NOMO-1 (cell line): ENCODE results near the gene LSAMP.

ENCODE experiments used
- DNase-seq, 2 experiments: peaks; one replicate each; lab custom pipeline; 2025; ENCODE audit not compliant: unreplicated experiment in 2 of 2; lab: John Stamatoyannopoulos, UW

LSAMP gene

DNA sequence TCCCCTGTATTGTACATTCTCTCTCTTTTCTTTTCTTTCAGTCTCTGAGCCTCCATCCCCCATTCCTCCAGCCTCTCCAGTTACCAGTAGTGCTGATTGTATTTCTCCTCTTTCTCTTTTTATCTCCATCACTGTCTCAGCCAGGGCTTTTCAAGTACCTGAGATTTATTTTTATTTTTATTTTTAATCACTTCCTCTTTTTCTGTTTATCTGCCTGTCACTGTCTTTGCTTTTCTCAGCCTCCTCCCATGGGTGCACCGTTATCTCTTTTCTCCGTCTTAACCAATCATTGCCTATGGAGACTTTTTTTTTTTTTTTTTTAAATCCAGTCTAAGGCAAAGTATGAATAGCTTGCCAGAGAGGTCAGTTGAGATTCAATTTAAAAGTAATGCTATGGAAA lies 462.7 kb downstream of the LSAMP start:
- no peak for DNase-seq

DNA sequence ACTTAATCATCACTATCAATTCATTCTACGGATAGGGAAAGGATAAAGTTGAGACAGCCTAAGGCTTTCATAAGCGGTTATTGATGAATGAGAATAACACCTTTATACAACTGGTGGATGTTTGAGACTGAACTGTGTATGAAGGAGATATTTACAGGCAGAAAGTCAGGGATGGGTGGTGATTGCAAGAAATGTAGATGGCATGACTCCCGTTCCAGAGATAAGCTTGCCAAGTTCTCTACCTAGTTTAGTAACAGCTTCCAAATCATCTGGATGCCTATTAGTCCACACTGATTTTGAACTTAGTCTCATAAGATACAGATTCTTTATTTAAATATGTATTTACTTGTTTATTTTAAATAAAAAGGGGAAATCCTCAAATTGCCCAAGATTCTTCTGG lies 463.2 kb downstream of the LSAMP start:
- DNase-seq = no peak

DNA sequence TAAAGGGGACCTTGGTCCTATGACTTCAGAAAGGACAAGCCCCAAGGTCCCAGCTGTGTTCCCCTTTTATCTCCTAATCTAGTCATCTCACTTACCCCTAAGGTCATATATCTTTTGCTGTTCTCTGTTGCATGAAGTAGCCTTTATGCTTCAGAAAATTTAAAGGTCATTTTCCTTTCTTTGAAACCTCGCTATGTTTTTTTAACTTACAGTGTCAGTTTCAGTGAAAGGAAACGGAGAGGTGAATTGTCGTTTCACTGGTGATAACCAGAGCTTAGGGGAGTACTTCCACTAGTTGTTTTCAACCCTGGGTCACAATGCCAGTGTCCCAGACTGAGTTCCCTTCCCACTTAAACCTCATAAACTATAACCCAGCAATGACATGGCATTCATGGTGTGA lies 464.6 kb downstream of the LSAMP start:
- no peak for DNase-seq

DNA sequence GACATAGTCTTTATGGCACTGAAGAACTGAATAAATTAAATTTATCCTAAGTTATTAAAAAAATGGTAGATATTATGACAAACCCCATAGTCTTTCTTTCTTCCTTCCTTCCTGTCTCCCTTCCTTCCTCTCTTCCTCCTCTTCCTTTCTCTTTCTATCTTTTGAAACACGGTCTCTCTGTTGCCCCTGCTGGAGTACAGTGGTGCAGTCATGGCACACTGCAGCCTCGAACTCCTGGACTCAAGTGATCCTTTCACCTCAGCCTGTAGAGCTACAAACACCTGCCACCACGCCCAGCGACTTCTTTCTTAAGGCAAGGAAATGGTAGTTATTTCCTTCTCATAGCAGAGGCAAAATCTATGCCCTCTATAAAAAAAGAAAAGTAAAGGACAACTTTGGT lies 467.4 kb downstream of the LSAMP start:
- DNase-seq = no peak

DNA sequence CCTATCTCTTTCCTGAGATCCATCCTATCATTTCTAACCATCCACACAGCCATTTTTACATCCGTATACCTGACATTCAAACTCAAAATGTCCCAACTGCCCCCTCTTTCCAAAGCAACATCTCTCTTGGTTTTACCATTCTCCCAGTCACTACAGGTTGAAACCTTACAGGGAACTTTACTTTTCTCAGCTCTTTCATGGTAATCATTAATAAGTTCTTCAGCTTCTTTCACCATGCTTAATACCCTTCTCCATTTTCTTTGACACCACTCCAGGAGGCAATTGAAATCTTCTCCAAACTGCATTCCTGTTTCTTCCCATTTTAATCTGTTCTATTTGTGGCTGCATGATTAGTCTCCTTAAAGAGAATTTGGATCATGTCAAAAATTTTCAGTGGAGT lies 469.5 kb downstream of the LSAMP start:
- no peak for DNase-seq

DNA sequence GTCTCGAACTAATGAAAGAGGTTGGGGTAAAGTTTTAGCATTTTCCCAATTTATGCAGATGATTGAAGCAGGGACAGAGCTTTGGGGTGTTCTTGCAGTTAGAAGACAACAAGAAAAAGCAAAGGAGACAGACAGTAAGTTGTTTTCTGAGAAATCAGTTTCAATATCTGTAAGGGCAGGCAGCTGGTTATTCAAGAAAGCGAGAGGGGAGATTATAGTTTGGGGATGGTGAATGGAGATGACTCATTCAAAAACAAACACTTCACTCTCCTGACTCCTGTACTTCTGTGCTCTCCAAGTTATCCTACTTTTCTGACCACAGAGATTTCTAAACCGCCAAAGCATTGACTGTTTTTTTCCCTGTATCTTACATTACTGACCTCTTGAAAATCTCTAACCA lies 469.9 kb downstream of the LSAMP start:
- DNase-seq = no peak

DNA sequence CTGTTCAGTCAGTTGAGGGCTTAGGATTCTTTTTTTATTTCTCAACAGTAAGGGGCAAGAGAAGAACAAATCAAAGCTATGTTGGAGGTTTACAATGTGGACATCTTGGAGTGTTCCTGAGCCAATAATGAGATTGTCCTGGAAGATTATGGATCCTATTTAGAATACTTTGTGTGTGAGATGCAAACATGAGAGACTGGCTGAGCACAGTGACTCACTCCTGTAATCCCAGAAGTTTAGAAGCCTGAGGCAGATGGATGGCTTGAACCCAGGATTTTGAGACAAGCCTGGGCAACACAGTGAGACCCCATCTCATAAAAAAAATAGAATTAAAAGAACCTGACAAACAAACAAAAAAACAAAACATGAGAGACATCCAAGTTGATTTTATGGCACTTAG lies 470.3 kb downstream of the LSAMP start:
- DNase-seq = no peak

DNA sequence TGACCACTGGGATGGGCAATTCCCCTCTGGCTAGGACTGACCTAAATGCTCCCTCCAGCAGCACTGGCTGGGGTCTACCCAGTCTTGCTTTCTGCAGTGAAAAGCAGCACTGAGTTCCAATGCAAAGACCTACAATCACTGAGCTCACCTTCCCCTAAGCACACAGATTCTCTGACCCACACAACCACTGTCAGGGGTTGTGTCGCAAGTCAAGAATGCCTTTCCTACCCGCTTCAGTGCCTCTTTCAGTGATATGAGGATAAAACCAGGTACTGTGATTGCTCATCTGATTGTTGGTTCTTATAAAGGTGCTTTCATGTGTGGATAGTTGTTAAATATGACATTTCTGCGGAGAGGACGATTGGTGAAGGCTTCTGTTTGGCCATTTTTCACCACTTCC lies 476.4 kb downstream of the LSAMP start:
- DNase-seq = no peak

DNA sequence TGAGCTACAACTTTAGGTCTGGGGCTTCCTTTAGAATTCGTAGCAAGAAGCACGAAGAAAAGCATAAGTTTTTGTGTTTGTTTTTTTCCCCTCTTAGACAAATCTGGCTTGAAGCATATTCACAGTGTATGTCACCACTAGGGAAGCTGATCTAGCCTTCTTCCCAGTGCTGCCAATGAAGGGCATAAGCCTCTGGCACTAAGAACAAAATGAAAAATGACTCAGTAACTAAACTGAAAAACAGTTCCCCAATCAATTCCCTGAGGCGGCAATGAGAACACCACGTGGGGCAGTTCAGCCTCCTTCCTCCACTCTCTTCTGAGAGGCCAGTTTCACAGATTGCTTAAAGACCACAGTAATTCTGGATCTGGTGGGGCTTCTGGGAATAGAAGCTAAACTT lies 483.9 kb downstream of the LSAMP start:
- no peak for DNase-seq

DNA sequence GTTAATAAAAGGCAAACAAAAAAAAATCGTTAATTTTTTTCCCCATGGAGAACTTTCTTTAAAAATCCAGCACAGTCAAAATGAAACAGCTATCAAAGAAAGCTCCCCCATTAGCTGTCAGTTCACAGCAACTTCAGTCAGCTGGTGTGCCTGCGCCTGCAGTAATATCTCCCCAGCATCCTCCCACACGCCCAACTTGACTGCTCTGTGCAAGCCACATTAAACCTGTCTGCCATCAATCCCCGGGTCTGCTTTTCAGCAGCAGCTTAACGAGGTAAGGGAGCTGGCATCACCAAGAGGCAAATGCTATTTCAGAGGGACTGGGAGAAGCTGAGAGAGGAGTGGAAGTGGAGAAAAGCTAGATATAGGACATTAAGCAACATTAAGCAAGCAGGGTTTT lies 484.5 kb downstream of the LSAMP start:
- no peak for DNase-seq

DNA sequence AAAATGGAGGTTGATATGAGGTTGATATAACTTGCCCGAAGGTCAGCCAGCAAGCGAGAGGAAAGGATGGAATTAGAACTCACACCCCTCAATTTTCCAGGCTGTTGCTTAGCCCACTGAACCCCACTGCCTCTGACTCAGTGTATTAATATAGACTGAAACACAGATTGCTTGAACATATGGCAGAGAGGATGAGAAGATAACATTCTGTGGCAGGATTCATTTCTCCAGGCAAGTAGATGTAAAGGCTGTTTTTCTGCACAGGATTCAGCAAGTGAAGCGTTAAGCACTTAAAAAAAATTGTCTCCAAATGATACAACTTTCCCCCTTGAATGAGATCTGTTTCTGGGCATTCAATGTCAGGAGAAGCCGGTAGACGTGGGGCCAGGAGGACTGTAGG lies 486.8 kb downstream of the LSAMP start:
- DNase-seq = no peak

DNA sequence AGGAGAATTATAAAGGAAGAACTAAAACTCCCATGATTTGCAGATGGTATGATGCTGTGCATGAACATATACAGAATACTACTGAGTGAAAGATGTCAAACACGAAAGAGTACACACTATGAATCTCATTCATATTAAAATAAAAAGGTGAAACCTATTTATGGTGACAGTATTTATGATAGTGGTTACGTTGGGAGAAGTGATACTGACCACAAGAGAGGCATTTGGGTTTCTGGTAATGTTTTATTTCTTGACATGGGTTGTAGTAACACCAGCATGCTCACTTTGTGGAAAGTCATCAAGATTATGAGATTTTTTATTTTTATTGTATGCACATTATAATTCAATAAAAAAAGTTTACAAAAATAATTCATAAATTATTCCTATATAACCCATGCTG lies 498.0 kb downstream of the LSAMP start:
- DNase-seq = peak; percentile 2 to 86

DNA sequence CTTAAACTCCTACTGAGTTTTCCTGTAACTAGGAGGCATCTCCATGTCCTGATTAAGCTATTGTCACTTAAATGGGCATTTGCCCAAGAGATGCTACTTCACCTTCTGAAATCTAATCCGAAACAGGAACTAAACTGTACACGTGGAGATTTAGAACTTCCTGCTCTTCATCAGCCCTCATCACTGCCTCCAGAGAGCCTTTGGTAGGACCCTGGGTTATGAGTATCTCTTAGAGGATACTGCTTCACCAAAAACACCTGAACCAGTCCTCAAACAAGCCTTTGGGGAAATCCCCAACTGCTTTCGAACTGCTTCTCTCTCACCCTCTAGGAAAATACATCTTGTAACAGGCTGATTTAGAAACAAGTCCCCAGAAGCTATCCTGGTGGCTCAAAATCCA lies 501.7 kb downstream of the LSAMP start:
- peak in 1 of 2 experiments; percentile 16 for DNase-seq

DNA sequence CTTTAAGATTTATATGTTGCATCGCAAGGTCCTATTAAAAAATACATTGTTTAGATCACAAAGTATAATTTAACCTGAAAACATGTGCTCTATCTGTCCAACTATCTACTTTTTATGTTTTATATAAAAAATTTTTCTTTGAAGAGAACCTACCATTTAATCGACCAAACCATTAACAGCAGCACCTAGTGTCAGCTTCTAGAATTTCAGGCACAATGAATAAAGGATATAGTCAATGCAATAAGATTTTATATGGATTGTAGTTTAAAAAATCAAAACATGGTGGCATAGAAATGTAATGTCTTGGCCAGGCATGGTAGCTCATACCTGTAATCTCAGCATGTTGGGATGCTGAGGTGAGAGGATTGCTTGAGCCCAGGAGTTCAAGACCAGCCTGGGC lies 508.2 kb downstream of the LSAMP start:
- no peak for DNase-seq

DNA sequence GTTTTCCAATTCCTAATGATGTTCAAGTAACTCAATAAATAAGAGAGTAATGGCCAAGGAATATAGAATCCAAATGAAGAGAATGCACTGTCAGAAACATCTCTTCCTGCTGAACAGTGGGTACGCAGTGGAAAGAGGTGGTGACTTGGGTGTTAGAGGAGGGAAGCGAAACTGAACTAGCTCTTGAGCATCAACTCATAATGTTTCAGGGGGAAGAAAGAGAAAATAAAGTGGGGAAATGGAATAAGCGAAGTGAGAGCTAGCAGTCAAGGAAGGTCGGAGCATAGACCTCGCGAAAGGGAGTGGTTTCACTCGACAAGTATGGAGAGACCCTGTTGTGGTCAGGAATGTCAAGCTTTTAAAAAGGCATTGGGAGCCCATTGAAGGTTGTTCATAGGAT lies 512.5 kb downstream of the LSAMP start:
- peak; percentile 24 to 51 for DNase-seq

DNA sequence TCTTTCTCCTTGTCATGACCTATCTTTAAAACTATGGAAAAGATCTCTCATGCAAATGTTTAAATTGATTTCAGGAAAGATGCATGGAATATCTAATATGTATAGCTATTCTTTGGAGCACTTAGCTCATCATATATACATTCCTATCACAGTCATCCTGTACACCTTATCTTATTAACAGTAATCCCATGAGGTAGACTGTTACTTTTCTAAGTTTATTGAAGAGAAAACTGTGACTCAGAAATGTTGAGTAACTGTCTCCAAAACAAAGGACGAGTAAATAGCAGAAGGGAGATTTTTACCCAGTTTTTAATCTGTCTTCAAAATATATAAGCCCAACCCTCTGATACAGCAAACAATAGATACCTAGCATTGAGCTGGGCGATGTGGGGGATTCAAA lies 513.7 kb downstream of the LSAMP start:
- DNase-seq = no peak

DNA sequence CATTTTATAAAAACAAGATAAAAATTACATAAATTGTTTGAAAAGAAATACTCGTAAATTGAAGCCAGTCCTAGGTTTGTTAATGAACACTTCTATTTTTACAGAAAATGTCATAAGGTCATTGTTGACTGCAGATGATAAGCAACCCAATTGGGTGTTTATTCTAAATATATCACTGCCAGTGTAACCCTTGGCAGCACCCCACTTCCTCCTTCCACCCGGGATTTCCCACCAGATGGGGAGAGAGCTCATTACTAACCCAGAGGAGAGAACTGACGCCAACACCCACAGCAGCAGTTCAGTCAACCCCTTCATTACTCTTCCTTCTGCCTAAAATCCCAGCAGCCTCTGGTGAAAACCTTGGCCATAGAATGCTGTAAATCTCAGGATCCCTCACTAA lies 514.4 kb downstream of the LSAMP start:
- DNase-seq = no peak

DNA sequence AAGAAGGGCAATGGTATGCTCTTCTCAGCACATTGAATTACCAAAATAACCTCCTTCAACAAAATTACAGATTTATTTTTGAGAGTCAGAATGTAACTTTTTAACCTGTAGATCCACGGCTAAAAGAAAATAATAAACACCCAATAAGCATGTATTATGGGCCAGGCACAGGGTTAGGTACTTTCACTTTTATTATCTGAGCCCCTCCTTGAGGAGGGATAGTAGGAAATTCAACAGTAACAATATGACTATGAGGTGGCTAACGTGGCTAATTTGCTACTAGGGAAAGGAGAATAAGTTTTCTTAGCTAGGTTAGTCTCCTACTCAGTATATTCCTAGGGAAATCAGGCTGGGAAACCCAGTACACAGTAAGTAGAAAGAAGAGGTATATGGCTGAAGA lies 515.1 kb downstream of the LSAMP start:
- DNase-seq = no peak

DNA sequence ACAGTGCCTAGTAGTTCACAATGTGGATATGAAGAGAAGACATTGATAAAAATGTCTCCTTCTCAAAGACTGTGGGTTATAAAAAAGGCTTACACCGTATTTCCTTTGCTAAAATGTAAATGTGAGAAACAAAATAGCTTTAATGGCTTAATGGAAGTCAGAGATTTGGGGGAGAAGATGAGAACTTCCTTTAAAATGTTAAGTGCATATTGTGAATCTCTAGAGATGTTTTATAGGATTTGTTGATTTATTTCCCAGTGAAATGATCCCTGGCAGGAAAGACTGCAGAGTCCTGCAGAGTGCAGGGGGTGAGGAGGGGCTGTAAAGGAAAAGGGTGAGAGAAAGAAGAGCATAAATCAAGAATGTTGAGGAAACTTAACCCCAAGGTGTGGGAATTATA lies 516.9 kb downstream of the LSAMP start:
- no peak for DNase-seq

DNA sequence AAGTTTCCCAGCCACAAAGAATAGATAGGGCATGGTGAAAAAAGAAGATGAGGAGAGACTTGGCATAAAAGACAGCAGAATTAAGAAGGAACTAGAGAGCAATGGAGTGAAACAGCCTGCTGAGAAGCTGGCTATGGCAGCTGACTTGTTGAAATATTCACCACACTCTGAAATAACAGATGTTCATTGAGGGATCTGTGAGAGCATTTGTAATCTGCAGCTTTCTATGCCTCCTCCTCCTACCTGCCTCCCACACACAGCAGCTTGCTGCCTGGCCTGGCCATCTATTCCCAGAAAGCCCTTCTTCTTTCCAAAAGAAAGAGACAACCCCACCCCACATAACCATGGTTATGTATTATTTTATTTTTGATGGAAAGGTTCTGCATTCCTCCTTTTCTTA lies 518.1 kb downstream of the LSAMP start:
- no peak for DNase-seq

DNA sequence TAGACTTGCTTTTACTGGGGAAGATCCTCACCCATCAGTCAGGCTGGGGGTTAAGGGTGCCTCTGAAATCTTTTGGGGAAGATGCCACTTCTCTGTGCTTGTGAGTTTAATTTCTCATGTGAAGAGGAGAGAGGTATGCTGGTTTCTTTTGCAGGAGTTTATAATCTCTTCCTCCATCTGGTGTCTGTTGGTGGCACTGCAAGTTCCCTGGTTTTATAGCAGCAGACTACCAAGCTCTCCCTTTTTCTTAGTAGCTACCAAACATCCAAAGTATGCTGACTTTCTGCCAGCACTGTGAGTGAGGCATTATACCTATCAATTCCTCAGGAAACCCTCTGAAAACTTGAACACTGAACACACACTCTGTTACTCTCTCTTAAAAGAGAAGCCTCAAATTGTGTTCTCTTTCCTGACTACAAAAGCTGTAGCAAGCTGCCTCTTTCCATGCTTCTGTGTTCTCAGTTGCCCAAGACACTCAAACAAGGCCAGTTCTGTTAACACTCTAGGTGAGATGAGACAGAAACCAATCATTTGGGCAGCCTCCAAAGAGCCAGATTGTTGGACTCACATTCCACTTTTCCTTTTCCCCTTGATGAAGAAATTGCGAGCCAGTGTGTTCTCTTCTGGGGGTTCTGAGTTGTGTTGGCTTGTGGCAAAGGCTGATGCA lies 522.5 kb downstream of the LSAMP start:
- DNase-seq = no peak

DNA sequence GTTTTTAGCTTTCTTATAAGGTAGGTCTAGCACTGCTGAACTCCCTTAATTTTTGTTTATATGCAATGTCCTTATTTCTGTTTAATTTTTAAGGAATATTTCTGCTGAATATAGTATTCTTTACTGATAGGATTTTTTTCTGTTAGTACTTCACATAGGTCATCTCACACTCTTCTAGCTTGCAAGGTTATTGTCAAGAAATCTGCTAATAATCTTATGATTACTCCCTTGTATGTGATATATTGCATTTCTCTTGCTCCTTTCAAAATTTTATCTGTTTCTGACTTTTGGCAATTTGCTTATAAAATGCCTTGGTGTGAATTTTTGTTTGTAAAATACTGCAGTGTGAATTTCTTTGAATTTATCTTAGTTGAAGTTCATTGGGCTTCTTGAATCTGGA lies 523.6 kb downstream of the LSAMP start:
- no peak for DNase-seq

DNA sequence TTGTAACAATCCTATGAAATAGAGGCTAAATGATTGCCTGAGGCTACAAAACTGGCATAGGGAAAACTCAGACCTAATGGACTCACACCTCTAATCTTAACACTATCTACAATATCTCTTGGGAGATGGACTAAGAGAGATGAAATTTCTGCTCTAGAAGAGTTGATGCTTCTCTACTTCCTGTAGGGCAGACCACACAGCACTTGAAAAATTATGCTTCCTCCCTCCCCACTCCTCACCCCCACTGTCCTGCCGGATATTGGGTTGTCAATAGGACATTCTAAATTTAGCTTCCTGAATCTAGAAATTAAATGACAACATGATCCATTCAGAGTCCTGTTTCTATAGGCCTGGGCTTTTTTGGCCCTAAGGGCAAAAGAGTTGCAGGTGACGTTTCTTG lies 526.4 kb downstream of the LSAMP start:
- no peak for DNase-seq
